Parathyroid adenoma (tissue), 2 donors: Measurements from ENCODE around the gene TBCD.

Experiments used
- H2AFZ ChIP-seq: fragments of 300-600 bp; sonication (generic); one replicate; pipeline ENCODE4 v1.7.0; 2017; ENCODE audit warnings: antibody characterized with exemption, mild to moderate bottlenecking
- H3K27ac ChIP-seq: fragments of 300-600 bp; sonication (generic); one replicate; pipeline ENCODE4 v1.7.0; 2017
- H3K27me3 ChIP-seq: fragments of 300-600 bp; sonication (generic); one replicate; pipeline ENCODE4 v1.7.0; 2017; ENCODE audit warnings: low read length; ENCODE audit not compliant: control insufficient read depth, insufficient read depth
- H3K36me3 ChIP-seq: fragments of 300-600 bp; sonication (generic); one replicate; pipeline ENCODE4 v1.7.0; 2017; ENCODE audit warnings: low read length; ENCODE audit not compliant: control insufficient read depth, insufficient read depth
- H3K4me1 ChIP-seq: fragments of 300-600 bp; sonication (generic); one replicate; pipeline ENCODE4 v1.7.0; 2017; ENCODE audit warnings: control low read depth
- H3K4me2 ChIP-seq: fragments of 300-600 bp; sonication (generic); one replicate; pipeline ENCODE4 v1.7.0; 2017; ENCODE audit warnings: low read length
- H3K4me3 ChIP-seq: fragments of 300-600 bp; sonication (generic); one replicate; pipeline ENCODE4 v1.7.0; 2017; ENCODE audit warnings: low read depth, low read length
- H3K79me2 ChIP-seq: fragments of 300-600 bp; sonication (generic); one replicate; pipeline ENCODE4 v1.7.0; 2017; ENCODE audit warnings: control low read depth
- H3K9ac ChIP-seq: fragments of 300-600 bp; sonication (generic); one replicate; pipeline ENCODE4 v1.7.0; 2017; ENCODE audit warnings: mild to moderate bottlenecking
- H3K9me3 ChIP-seq: fragments of 300-600 bp; sonication (generic); one replicate; pipeline ENCODE4 v1.7.0; 2017; ENCODE audit warnings: low read length; ENCODE audit not compliant: control insufficient read depth
- TF ChIP-seq, protein P1 (sequence below): fragments of 300-600 bp; sonication (generic); IDR thresholded peaks from one replicate; pipeline ENCODE4 v1.7.0; 2017; ENCODE audit warnings: antibody characterized with exemption, mild to moderate bottlenecking
- donor health status: primary hyperparathyroidism.

TBCD gene

DNA sequence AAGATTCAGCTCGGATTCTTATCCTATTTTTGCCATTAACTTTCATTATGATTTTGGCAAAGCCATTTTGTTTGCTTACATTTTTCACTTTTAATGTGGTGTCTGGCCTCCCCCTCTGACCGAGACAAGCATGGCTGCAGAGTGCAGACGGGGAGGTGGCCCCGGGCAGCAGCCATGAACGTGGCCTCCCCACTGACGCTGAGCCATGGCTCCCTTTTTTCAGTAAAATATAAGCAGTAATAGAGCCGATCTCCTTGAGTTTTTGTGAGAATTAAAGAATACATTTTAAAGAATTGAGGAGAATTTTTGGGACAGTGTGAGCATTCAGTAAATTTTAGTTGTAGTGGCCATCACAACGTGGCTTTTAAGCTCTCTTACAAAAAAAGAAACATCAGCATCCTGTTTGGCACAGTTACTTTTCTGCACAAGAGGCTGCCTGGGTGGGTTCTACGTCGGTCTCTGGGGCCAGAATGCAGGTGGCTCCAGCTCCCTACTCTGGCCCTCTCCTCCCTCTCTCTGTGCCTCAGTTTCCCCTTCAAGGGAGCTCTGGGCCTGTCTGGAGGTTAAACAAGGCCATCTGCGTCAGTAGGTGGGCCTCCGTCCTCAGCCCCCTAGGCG lies 156.8 kb downstream of the TBCD start:
- H2AFZ ChIP-seq, result no peak overlapping the region
- H3K4me1 ChIP-seq, result no peaks in the 10 kb centered on the region
- peaks cover 8% of the 10 kb centered on the region for H3K79me2 ChIP-seq
- H3K4me3 ChIP-seq, result no peak overlapping the region
- no peak overlapping the region for H3K4me2 ChIP-seq
- no peak overlapping the region for H3K9ac ChIP-seq
- H3K9me3 ChIP-seq, result no peaks in the 10 kb centered on the region
- no peaks in the 10 kb centered on the region for H3K36me3 ChIP-seq
- TF ChIP-seq, protein P1, sequence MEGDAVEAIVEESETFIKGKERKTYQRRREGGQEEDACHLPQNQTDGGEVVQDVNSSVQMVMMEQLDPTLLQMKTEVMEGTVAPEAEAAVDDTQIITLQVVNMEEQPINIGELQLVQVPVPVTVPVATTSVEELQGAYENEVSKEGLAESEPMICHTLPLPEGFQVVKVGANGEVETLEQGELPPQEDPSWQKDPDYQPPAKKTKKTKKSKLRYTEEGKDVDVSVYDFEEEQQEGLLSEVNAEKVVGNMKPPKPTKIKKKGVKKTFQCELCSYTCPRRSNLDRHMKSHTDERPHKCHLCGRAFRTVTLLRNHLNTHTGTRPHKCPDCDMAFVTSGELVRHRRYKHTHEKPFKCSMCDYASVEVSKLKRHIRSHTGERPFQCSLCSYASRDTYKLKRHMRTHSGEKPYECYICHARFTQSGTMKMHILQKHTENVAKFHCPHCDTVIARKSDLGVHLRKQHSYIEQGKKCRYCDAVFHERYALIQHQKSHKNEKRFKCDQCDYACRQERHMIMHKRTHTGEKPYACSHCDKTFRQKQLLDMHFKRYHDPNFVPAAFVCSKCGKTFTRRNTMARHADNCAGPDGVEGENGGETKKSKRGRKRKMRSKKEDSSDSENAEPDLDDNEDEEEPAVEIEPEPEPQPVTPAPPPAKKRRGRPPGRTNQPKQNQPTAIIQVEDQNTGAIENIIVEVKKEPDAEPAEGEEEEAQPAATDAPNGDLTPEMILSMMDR, result no peak
- no peaks in the 10 kb centered on the region for H3K27me3 ChIP-seq
- no peak overlapping the region for H3K27ac ChIP-seq

DNA sequence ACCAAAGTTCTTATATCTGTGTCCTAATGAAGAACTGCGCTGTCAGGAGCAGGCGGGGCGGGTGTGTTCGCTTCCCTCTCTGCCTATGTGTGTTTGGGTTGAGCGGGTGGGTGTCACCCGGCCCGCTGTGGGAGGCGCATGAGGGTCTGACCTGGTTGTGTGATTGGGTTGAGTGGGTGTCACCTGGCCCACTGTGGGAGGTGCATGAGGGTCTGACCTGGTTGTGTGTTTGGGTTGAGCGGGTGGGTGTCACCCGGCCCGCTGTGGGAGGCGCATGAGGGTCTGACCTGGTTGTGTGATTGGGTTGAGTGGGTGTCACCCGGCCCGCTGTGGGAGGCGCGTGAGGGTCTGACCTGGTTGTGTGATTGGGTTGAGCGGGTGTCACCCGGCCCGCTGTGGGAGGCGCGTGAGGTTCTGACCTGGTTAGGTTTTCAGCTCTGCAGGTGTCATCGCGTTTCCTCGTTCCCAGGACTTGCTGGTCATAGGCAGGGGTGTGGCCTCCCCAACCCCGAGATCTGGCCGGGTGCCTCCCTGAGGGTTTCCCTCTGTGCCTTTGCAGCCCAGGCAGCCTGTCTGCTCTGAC lies 157.5 kb downstream of the TBCD start:
- no peaks in the 10 kb centered on the region for H3K27me3 ChIP-seq
- H3K27ac ChIP-seq, result no peak overlapping the region
- H3K79me2 ChIP-seq, result peaks cover 8% of the 10 kb centered on the region
- H3K36me3 ChIP-seq, result no peaks in the 10 kb centered on the region
- H3K9ac ChIP-seq, result no peak overlapping the region
- no peaks in the 10 kb centered on the region for H3K4me1 ChIP-seq
- no peak overlapping the region for H2AFZ ChIP-seq
- H3K4me2 ChIP-seq, result no peak overlapping the region
- no peaks in the 10 kb centered on the region for H3K9me3 ChIP-seq
- TF ChIP-seq, protein P1, result no peak
- H3K4me3 ChIP-seq, result no peak overlapping the region

GRCh38 chr17:82910041-82910481 lies 158.2 kb downstream of the TBCD start:
- no peak overlapping the region for H3K27ac ChIP-seq
- H3K4me2 ChIP-seq, result no peak overlapping the region
- H3K36me3 ChIP-seq, result no peaks in the 10 kb centered on the region
- no peaks in the 10 kb centered on the region for H3K4me1 ChIP-seq
- TF ChIP-seq, protein P1, result no peak
- H3K4me3 ChIP-seq, result no peak overlapping the region
- no peaks in the 10 kb centered on the region for H3K9me3 ChIP-seq
- H3K27me3 ChIP-seq, result no peaks in the 10 kb centered on the region
- H3K9ac ChIP-seq, result no peak overlapping the region
- H3K79me2 ChIP-seq, result peaks cover 8% of the 10 kb centered on the region
- H2AFZ ChIP-seq, result no peak overlapping the region

GRCh38 chr17:82910770-82911169 lies 158.9 kb downstream of the TBCD start:
- H3K36me3 ChIP-seq, result no peaks in the 10 kb centered on the region

More at GRCh38 chr17:82910770-82911169, 158.9 kb downstream of the TBCD start:
- Histone ChIP-seq H3K27ac (no peak overlapping the region), H3K27me3 (no peaks in the 10 kb centered on the region), H3K9me3 (no peaks in the 10 kb centered on the region), H3K4me2 (no peak overlapping the region), H3K9ac (no peak overlapping the region), H2AFZ (no peak overlapping the region), H3K4me3 (no peak overlapping the region), H3K4me1 (no peaks in the 10 kb centered on the region), H3K79me2 (peaks cover 8% of the 10 kb centered on the region)
- TF ChIP-seq, protein P1, result no peak
